ENCODE results near the gene CETN2. TPM values are rescaled to one million over a fixed set of nuclear protein-coding genes. Genes with fewer than 3 reads are reported as not detected.
"Not testable (repeated sequence)": the region's sequence is repeated elsewhere in the genome, so short reads cannot be mapped to it uniquely, and the experiment has no call there.

CETN2 gene
- total RNA-seq, 1 donor: 44.2 TPM

GRCh38 chrX:152844256-152844655 lies 13.7 kb upstream of the CETN2 start:
- H3K4me2 ChIP-seq (ENCODE audit: insufficient read depth, low read length): no peak overlapping the region
- no peaks in the 10 kb centered on the region for H3K9me3 ChIP-seq (ENCODE audit: low read depth, low read length)
- H3K27ac ChIP-seq (ENCODE audit: low read depth, low read length): no peak overlapping the region
- peaks cover 52% of the 10 kb centered on the region for H3K79me2 ChIP-seq (ENCODE audit: insufficient read depth, low read length)
- H3K4me3 ChIP-seq (ENCODE audit: insufficient read depth, low read length): no peak overlapping the region
- H4K20me1 ChIP-seq (ENCODE audit: insufficient read depth, low read length): peaks cover 6% of the 10 kb centered on the region
- H3K4me1 ChIP-seq (ENCODE audit: insufficient read depth, low read length): no peaks in the 10 kb centered on the region
- TF ChIP-seq CTCF (IDR thresholded peaks at IDR 0.05; ENCODE audit: extremely low read depth, low read depth, low read length): no peak
- no peaks in the 10 kb centered on the region for H3K27me3 ChIP-seq (ENCODE audit: insufficient read depth, low read length)
- no peak overlapping the region for H2AFZ ChIP-seq (ENCODE audit: low read length)
- no peak for DNase-seq (ENCODE audit: insufficient read length, low spot score, missing footprints)
- H3K36me3 ChIP-seq (ENCODE audit: insufficient read depth, low read length): no peaks in the 10 kb centered on the region

GRCh38 chrX:152843852-152844251 lies 13.3 kb upstream of the CETN2 start:
- peaks cover 52% of the 10 kb centered on the region for H3K79me2 ChIP-seq (ENCODE audit: insufficient read depth, low read length)

GRCh38 chrX:152842772-152843338 lies 12.3 kb upstream of the CETN2 start:
- peaks cover 6% of the 10 kb centered on the region for H4K20me1 ChIP-seq (ENCODE audit: insufficient read depth, low read length)
- no peak overlapping the region for H3K4me3 ChIP-seq (ENCODE audit: insufficient read depth, low read length)
- no peak overlapping the region for H3K27ac ChIP-seq (ENCODE audit: low read depth, low read length)
- no peaks in the 10 kb centered on the region for H3K27me3 ChIP-seq (ENCODE audit: insufficient read depth, low read length)
- no peak overlapping the region for H2AFZ ChIP-seq (ENCODE audit: low read length)
- no peak for TF ChIP-seq CTCF (IDR thresholded peaks at IDR 0.05; ENCODE audit: extremely low read depth, low read depth, low read length)
- no peak for DNase-seq (ENCODE audit: insufficient read length, low spot score, missing footprints)
- no peaks in the 10 kb centered on the region for H3K9me3 ChIP-seq (ENCODE audit: low read depth, low read length)
- H3K4me1 ChIP-seq (ENCODE audit: insufficient read depth, low read length): no peaks in the 10 kb centered on the region
- no peak overlapping the region for H3K4me2 ChIP-seq (ENCODE audit: insufficient read depth, low read length)
- peaks cover 52% of the 10 kb centered on the region for H3K79me2 ChIP-seq (ENCODE audit: insufficient read depth, low read length)
- no peaks in the 10 kb centered on the region for H3K36me3 ChIP-seq (ENCODE audit: insufficient read depth, low read length)

More at GRCh38 chrX:152843852-152844251, 13.3 kb upstream of the CETN2 start:
- no peak overlapping the region for H3K4me3 ChIP-seq (ENCODE audit: insufficient read depth, low read length)
- H4K20me1 ChIP-seq (ENCODE audit: insufficient read depth, low read length): peaks cover 6% of the 10 kb centered on the region
- no peaks in the 10 kb centered on the region for H3K36me3 ChIP-seq (ENCODE audit: insufficient read depth, low read length)
- no peaks in the 10 kb centered on the region for H3K27me3 ChIP-seq (ENCODE audit: insufficient read depth, low read length)
- no peaks in the 10 kb centered on the region for H3K4me1 ChIP-seq (ENCODE audit: insufficient read depth, low read length)
- H2AFZ ChIP-seq (ENCODE audit: low read length): no peak overlapping the region
- H3K9me3 ChIP-seq (ENCODE audit: low read depth, low read length): no peaks in the 10 kb centered on the region
- no peak for DNase-seq (ENCODE audit: insufficient read length, low spot score, missing footprints)
- no peak overlapping the region for H3K4me2 ChIP-seq (ENCODE audit: insufficient read depth, low read length)
- TF ChIP-seq CTCF (IDR thresholded peaks at IDR 0.05; ENCODE audit: extremely low read depth, low read depth, low read length): no peak
- no peak overlapping the region for H3K27ac ChIP-seq (ENCODE audit: low read depth, low read length)

GRCh38 chrX:152835470-152835869 lies 4.9 kb upstream of the CETN2 start:
- DNase-seq (ENCODE audit: insufficient read length, low spot score, missing footprints); H3K4me3 ChIP-seq (ENCODE audit: insufficient read depth, low read length); H4K20me1 ChIP-seq (ENCODE audit: insufficient read depth, low read length); H3K27ac ChIP-seq (ENCODE audit: low read depth, low read length); H3K36me3 ChIP-seq (ENCODE audit: insufficient read depth, low read length); H3K27me3 ChIP-seq (ENCODE audit: insufficient read depth, low read length); H3K4me2 ChIP-seq (ENCODE audit: insufficient read depth, low read length); H3K9me3 ChIP-seq (ENCODE audit: low read depth, low read length); H3K4me1 ChIP-seq (ENCODE audit: insufficient read depth, low read length); H2AFZ ChIP-seq (ENCODE audit: low read length): not testable (repeated sequence)
- peaks cover 43% of the 10 kb centered on the region for H3K79me2 ChIP-seq (ENCODE audit: insufficient read depth, low read length)
